ENCODE data around the gene VPS37B.

GRCh38 chr12:122856999-122857671 lies 38.8 kb downstream of the VPS37B start:
- no peak for TF ChIP-seq CTCF (IDR thresholded peaks at IDR 0.05; ENCODE audit: poor library complexity)
- TF ChIP-seq EZH2 (IDR thresholded peaks at IDR 0.05; ENCODE audit: borderline replicate concordance): no peak
- TF ChIP-seq EZH2phosphoT487 (IDR thresholded peaks at IDR 0.05; ENCODE audit: low read depth, severe bottlenecking, unreplicated experiment): no peak

Data from hepatocyte (in vitro differentiated cells).